NCI-H2081 treated with DMSO at 0.1 percent for 48 hours (cell line): ENCODE results near the gene ZNF638.

Experiments used
- DNase-seq: peaks from one replicate; lab custom pipeline; 2025; lab: John Stamatoyannopoulos, UW

The ZNF638 gene

GRCh38 chr2:71455741-71456569, 124.4 kb downstream of the ZNF638 start:
- DNase-seq = no peak

GRCh38 chr2:71456617-71457016, 125.0 kb downstream of the ZNF638 start:
- no peak for DNase-seq

GRCh38 chr2:71457123-71457915, 125.7 kb downstream of the ZNF638 start:
- no peak for DNase-seq

GRCh38 chr2:71457923-71458322, 126.3 kb downstream of the ZNF638 start:
- DNase-seq = no peak

- no peak for DNase-seq
Measured at GRCh38 chr2:71458413-71459083, 127.0 kb downstream of the ZNF638 start.

- DNase-seq = no peak
Measured at GRCh38 chr2:71459084-71459431, 127.5 kb downstream of the ZNF638 start.

GRCh38 chr2:71460056-71460455, 128.5 kb downstream of the ZNF638 start:
- DNase-seq = no peak

- no peak for DNase-seq
Measured at GRCh38 chr2:71460595-71461303, 129.2 kb downstream of the ZNF638 start.

GRCh38 chr2:71461304-71461671, 129.7 kb downstream of the ZNF638 start:
- no peak for DNase-seq

- no peak for DNase-seq
Measured at GRCh38 chr2:71462056-71462605, 130.5 kb downstream of the ZNF638 start.

GRCh38 chr2:71462641-71463341, 131.2 kb downstream of the ZNF638 start:
- DNase-seq = no peak

- DNase-seq = no peak
Measured at GRCh38 chr2:71463342-71463654, 131.7 kb downstream of the ZNF638 start.

- no peak for DNase-seq
Measured at GRCh38 chr2:71464389-71464788, 132.8 kb downstream of the ZNF638 start.

GRCh38 chr2:71465356-71465755, 133.8 kb downstream of the ZNF638 start:
- DNase-seq = no peak

GRCh38 chr2:71465961-71466300, 134.3 kb downstream of the ZNF638 start:
- no peak for DNase-seq

- DNase-seq = no peak
Measured at GRCh38 chr2:71466301-71467179, 135.0 kb downstream of the ZNF638 start.

GRCh38 chr2:71467180-71467815, 135.7 kb downstream of the ZNF638 start:
- no peak for DNase-seq

- DNase-seq = no peak
Measured at GRCh38 chr2:71468279-71469015, 136.9 kb downstream of the ZNF638 start.
